Esophagus muscularis mucosa (tissue), 4 donors: ENCODE results near the gene RPRD2.

Experiments
- CTCF ChIP-seq, 3 experiments: fragments of 200-600 bp in 2 of 3; fragments of 450-650 bp in 1 of 3; sonication (generic) in 2 of 3; IDR thresholded peaks; one replicate each; pipeline ENCODE4 v1.5.1; 2017 to 2019; ENCODE audit warnings: antibody characterized with exemption in 3 of 3, mild to moderate bottlenecking in 2 of 3, moderate library complexity in 1 of 3
- EP300 ChIP-seq: sonication (generic); formaldehyde crosslinking; IDR thresholded peaks from one replicate; pipeline ENCODE4 v1.6.1; 2017; ENCODE audit warnings: antibody characterized with exemption
- POLR2A ChIP-seq: fragments of 450-650 bp; IDR thresholded peaks from one replicate; pipeline ENCODE4 v1.6.1; 2017; ENCODE audit warnings: antibody characterized with exemption, moderate library complexity, mild to moderate bottlenecking, low read depth

- TF ChIP-seq CTCF (IDR thresholded peaks at IDR 0.05): no peak
- no peak for TF ChIP-seq EP300
- TF ChIP-seq POLR2A: no peak
These were observed 113.8 kb downstream of the RPRD2 start for GRCh38 chr1:150477733-150478132.
